Measurements from ENCODE around the gene CLN6. TPM values are rescaled to one million over a fixed set of nuclear protein-coding genes. Genes with fewer than 3 reads are reported as not detected.
"Not testable (repeated sequence)": the region's sequence is repeated elsewhere in the genome, so short reads cannot be mapped to it uniquely, and the experiment has no call there.

CLN6 gene
- total RNA-seq, 2 experiments from 2014 or later, result 60.2 to 117 TPM

- ChIA-PET CTCF (ENCODE audit: unreplicated experiment) (no interaction called here), POLR2A (interaction anchor here (0.7 to 1.1 kb wide), 3 partner anchors 9 to 1041 kb away, joined by 3 read pairs; no protein-coding TSS in a partner anchor)
- no peak for TF ChIP-seq CTCF (conservative IDR thresholded peaks at IDR 0.05; ENCODE audit: low read length)
- TF ChIP-seq EZH2phosphoT487 (IDR thresholded peaks at IDR 0.05; ENCODE audit: borderline replicate concordance, low read depth, low read length), result no peak
- no peaks in the 10 kb centered on the region for H3K9me2 ChIP-seq (ENCODE audit: insufficient read depth, low read length)
- H2AFZ ChIP-seq (ENCODE audit: low read length), result no peak overlapping the region
- intact Hi-C loops (cut with micrococcal nuclease; ENCODE audit: unreplicated experiment), result no loop called here
- H3K79me2 ChIP-seq (ENCODE audit: insufficient read depth, low read depth, low read length), result no peaks in the 10 kb centered on the region
- H3K27ac ChIP-seq (ENCODE audit: low read depth, low read length, poor library complexity, severe bottlenecking), result no peak overlapping the region
- no peak overlapping the region for H3K4me3 ChIP-seq (ENCODE audit: low read depth, low read length, poor library complexity, severe bottlenecking)
- peaks cover 63% of the 10 kb centered on the region for H3K36me3 ChIP-seq (ENCODE audit: insufficient read depth, low read length)
- H3K4me1 ChIP-seq (ENCODE audit: insufficient read depth, low read length, poor library complexity, severe bottlenecking), result no peaks in the 10 kb centered on the region
- no peaks in the 10 kb centered on the region for H3K9me3 ChIP-seq (ENCODE audit: low read length)
- BruUV-seq (replicated peaks), result no TSS peak
- no peak for DNase-seq (ENCODE audit: low spot score)
- H3K4me2 ChIP-seq (ENCODE audit: low read length), result no peak overlapping the region
- H4K20me1 ChIP-seq (ENCODE audit: insufficient read depth, low read length), result no peaks in the 10 kb centered on the region
These were observed 56.4 kb downstream of the CLN6 start for GRCh38 chr15:68173119-68173518.

- H3K4me1 ChIP-seq (ENCODE audit: insufficient read depth, low read length, poor library complexity, severe bottlenecking); H3K27ac ChIP-seq (ENCODE audit: low read depth, low read length, poor library complexity, severe bottlenecking); CTCF ChIA-PET (ENCODE audit: unreplicated experiment); H3K4me3 ChIP-seq (ENCODE audit: low read depth, low read length, poor library complexity, severe bottlenecking); H3K9me2 ChIP-seq (ENCODE audit: insufficient read depth, low read length); BruUV-seq (replicated peaks); H3K9me3 ChIP-seq (ENCODE audit: low read length); intact Hi-C loops (cut with micrococcal nuclease; ENCODE audit: unreplicated experiment); DNase-seq (ENCODE audit: low spot score); H3K79me2 ChIP-seq (ENCODE audit: insufficient read depth, low read depth, low read length); H4K20me1 ChIP-seq (ENCODE audit: insufficient read depth, low read length); H3K4me2 ChIP-seq (ENCODE audit: low read length); H2AFZ ChIP-seq (ENCODE audit: low read length): not testable (repeated sequence)
- H3K36me3 ChIP-seq (ENCODE audit: insufficient read depth, low read length), result peaks cover 60% of the 10 kb centered on the region
- POLR2A ChIA-PET, result interaction anchor here (1.1 kb wide), 1 partner anchor 8 kb away, joined by 3 read pairs; no protein-coding TSS in a partner anchor
These were observed 57.5 kb downstream of the CLN6 start for GRCh38 chr15:68172037-68172436.

- H4K20me1 ChIP-seq (ENCODE audit: insufficient read depth, low read length), result no peaks in the 10 kb centered on the region
- no peak overlapping the region for H2AFZ ChIP-seq (ENCODE audit: low read length)
- POLR2A ChIA-PET, result interaction anchor here (1.1 kb wide), 1 partner anchor 25 kb away, joined by 3 read pairs; no protein-coding TSS in a partner anchor
- BruUV-seq (replicated peaks), result no TSS peak
- no peak overlapping the region for H3K4me2 ChIP-seq (ENCODE audit: low read length)
- no peak for TF ChIP-seq EZH2phosphoT487 (IDR thresholded peaks at IDR 0.05; ENCODE audit: borderline replicate concordance, low read depth, low read length)
- TF ChIP-seq CTCF (conservative IDR thresholded peaks at IDR 0.05; ENCODE audit: low read length), result no peak
- no peaks in the 10 kb centered on the region for H3K9me2 ChIP-seq (ENCODE audit: insufficient read depth, low read length)
- DNase-seq (ENCODE audit: low spot score), result peak; percentile 38
- no peak overlapping the region for H3K27ac ChIP-seq (ENCODE audit: low read depth, low read length, poor library complexity, severe bottlenecking)
- H3K4me3 ChIP-seq (ENCODE audit: low read depth, low read length, poor library complexity, severe bottlenecking), result no peak overlapping the region
- H3K79me2 ChIP-seq (ENCODE audit: insufficient read depth, low read depth, low read length), result no peaks in the 10 kb centered on the region
- H3K9me3 ChIP-seq (ENCODE audit: low read length), result no peaks in the 10 kb centered on the region; the same call in 1 of the 2 replicates
- CTCF ChIA-PET (ENCODE audit: unreplicated experiment), result no interaction called here
- H3K36me3 ChIP-seq (ENCODE audit: insufficient read depth, low read length), result peaks cover 65% of the 10 kb centered on the region
- intact Hi-C loops (cut with micrococcal nuclease; ENCODE audit: unreplicated experiment), result no loop called here
- H3K4me1 ChIP-seq (ENCODE audit: insufficient read depth, low read length, poor library complexity, severe bottlenecking), result peaks cover 8% of the 10 kb centered on the region
These were observed 62.7 kb downstream of the CLN6 start for GRCh38 chr15:68166847-68167246.
